Measurements from ENCODE around the gene PTGS1.

Gene PTGS1

GRCh38 chr9:122376796-122377195 is 6.0 kb downstream of the PTGS1 start:
- DNase-seq, result no peak

- no peak for DNase-seq
These were observed 6.7 kb downstream of the PTGS1 start for GRCh38 chr9:122377241-122378164.

GRCh38 chr9:122378236-122378635 is 7.4 kb downstream of the PTGS1 start:
- DNase-seq, result no peak

- DNase-seq, result no peak
These were observed 8.5 kb downstream of the PTGS1 start for GRCh38 chr9:122379340-122379739.

GRCh38 chr9:122380293-122380692 is 9.5 kb downstream of the PTGS1 start:
- no peak for DNase-seq

- DNase-seq, result no peak
These were observed 10.6 kb downstream of the PTGS1 start for GRCh38 chr9:122381206-122381950.

GRCh38 chr9:122382901-122383850 is 12.4 kb downstream of the PTGS1 start:
- no peak for DNase-seq

GRCh38 chr9:122383992-122384461 is 13.2 kb downstream of the PTGS1 start:
- DNase-seq, result no peak

- DNase-seq, result no peak
These were observed 15.6 kb downstream of the PTGS1 start for GRCh38 chr9:122386311-122386872.

- no peak for DNase-seq
These were observed 16.7 kb downstream of the PTGS1 start for GRCh38 chr9:122387536-122387935.

- DNase-seq, result no peak
These were observed 18.4 kb downstream of the PTGS1 start for GRCh38 chr9:122389195-122389594.

GRCh38 chr9:122389799-122390481 is 19.1 kb downstream of the PTGS1 start:
- DNase-seq, result no peak

GRCh38 chr9:122392284-122392683 is 21.5 kb downstream of the PTGS1 start:
- no peak for DNase-seq

- DNase-seq, result no peak
These were observed 21.9 kb downstream of the PTGS1 start for GRCh38 chr9:122392714-122393113.

GRCh38 chr9:122393284-122393983 is 22.6 kb downstream of the PTGS1 start:
- DNase-seq, result no peak

GRCh38 chr9:122394265-122395125 is 23.7 kb downstream of the PTGS1 start:
- no peak for DNase-seq

GRCh38 chr9:122396614-122397148 is 25.9 kb downstream of the PTGS1 start:
- DNase-seq, result no peak

GRCh38 chr9:122397749-122398148 is 26.9 kb downstream of the PTGS1 start:
- DNase-seq, result no peak

- DNase-seq, result no peak
These were observed 27.6 kb downstream of the PTGS1 start for GRCh38 chr9:122398371-122398924.
